Measurements from ENCODE around the gene ZNF124. TPM values are rescaled to one million over a fixed set of nuclear protein-coding genes. Genes with fewer than 3 reads are reported as not detected.

The ZNF124 gene
- polyA plus RNA-seq, 1 experiment, result 4.9 TPM

DNA sequence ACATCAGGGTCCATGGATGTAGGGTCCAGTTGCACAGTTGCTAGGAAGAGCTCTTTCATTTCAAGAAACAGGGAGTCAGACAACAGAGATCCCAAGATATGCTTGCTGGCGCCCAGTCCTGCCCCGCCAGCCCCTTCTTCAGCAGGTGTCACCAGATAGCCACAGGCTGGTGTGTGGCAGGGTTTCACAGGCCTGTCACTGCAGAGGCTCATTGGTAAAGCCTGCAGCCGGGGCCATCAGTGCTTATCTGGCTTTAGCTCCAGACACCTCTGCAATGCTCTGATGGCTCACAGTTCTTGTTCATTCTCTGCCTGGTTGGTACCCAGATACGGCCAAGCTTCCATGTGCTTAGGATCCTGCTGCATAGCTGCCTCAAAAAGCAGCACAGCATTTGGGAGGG, 12.4 kb upstream of the ZNF124 start:
- Histone ChIP-seq H3K4me3 (ENCODE audit: low read depth, low read length) (no peak overlapping the region), H3K9me3 (ENCODE audit: control insufficient read depth, insufficient read depth, low read length) (peaks cover 34% of the 10 kb centered on the region), H3K27ac (ENCODE audit: low read depth, low read length) (no peak overlapping the region), H3K27me3 (ENCODE audit: control insufficient read depth, insufficient read depth, low read length) (no peaks in the 10 kb centered on the region)
- CTCF ChIA-PET, result no interaction called here
- POLR2A ChIA-PET, result no interaction called here
- TF ChIP-seq, protein P1, sequence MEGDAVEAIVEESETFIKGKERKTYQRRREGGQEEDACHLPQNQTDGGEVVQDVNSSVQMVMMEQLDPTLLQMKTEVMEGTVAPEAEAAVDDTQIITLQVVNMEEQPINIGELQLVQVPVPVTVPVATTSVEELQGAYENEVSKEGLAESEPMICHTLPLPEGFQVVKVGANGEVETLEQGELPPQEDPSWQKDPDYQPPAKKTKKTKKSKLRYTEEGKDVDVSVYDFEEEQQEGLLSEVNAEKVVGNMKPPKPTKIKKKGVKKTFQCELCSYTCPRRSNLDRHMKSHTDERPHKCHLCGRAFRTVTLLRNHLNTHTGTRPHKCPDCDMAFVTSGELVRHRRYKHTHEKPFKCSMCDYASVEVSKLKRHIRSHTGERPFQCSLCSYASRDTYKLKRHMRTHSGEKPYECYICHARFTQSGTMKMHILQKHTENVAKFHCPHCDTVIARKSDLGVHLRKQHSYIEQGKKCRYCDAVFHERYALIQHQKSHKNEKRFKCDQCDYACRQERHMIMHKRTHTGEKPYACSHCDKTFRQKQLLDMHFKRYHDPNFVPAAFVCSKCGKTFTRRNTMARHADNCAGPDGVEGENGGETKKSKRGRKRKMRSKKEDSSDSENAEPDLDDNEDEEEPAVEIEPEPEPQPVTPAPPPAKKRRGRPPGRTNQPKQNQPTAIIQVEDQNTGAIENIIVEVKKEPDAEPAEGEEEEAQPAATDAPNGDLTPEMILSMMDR (IDR thresholded peaks at IDR 0.05; ENCODE audit: low read depth, low read length), result no peak
- no peak for DNase-seq (ENCODE audit: low read depth, low spot score)

DNA sequence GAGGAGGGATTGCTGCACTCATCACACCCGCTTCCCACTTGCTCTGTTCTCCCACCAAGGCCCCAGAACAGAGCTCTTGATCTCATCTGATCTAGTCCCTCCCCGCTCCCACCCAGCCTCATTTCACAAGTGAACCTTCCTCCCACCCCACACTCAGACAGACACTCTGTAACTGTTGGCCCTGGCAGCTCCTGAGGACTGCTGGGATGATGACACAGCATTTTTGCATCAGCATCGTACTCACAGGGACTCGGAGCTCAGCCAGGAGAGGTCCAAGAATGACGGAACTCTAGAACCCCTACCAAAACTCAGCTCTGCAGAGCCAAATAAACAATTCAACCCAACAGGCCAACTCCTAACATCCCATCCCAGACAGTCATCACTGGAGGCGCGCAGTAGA, 11.2 kb upstream of the ZNF124 start:
- TF ChIP-seq, protein P1 (IDR thresholded peaks at IDR 0.05; ENCODE audit: low read depth, low read length), result no peak
- CTCF ChIA-PET, result no interaction called here
- POLR2A ChIA-PET, result interaction anchor here (0.6 kb wide), 1 partner anchor 104 kb away, joined by 4 read pairs; the partner anchor contains the start of gene ZNF670
- no peak overlapping the region for H3K27ac ChIP-seq (ENCODE audit: low read depth, low read length)
- no peak for DNase-seq (ENCODE audit: low read depth, low spot score)
- H3K27me3 ChIP-seq (ENCODE audit: control insufficient read depth, insufficient read depth, low read length), result no peaks in the 10 kb centered on the region
- H3K4me3 ChIP-seq (ENCODE audit: low read depth, low read length), result no peak overlapping the region
- H3K9me3 ChIP-seq (ENCODE audit: control insufficient read depth, insufficient read depth, low read length), result peaks cover 31% of the 10 kb centered on the region

DNA sequence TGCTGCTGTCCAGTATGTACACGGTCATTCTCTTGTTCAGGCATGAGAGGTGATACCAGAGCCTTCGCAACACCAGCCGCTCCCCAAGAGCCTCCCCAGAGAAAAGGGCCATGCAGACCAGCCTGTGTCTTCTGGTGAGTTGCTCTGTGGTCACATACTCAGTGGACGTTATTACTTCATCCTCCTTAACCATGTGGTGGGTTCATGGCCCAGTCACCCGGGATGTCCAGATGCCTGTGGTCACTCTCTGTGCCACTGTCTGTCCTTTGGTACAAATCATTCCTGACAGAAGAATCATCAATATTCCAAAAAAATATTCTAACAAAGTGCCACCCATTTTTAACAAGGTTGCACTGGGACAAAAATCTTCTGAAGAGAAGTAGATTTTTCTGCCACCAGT, 8.8 kb upstream of the ZNF124 start:
- DNase-seq (ENCODE audit: low read depth, low spot score), result no peak
- peaks cover 31% of the 10 kb centered on the region for H3K9me3 ChIP-seq (ENCODE audit: control insufficient read depth, insufficient read depth, low read length)
- TF ChIP-seq, protein P1 (IDR thresholded peaks at IDR 0.05; ENCODE audit: low read depth, low read length), result no peak
- H3K27ac ChIP-seq (ENCODE audit: low read depth, low read length), result no peak overlapping the region
- H3K27me3 ChIP-seq (ENCODE audit: control insufficient read depth, insufficient read depth, low read length), result no peaks in the 10 kb centered on the region
- CTCF ChIA-PET, result no interaction called here
- POLR2A ChIA-PET, result no interaction called here
- H3K4me3 ChIP-seq (ENCODE audit: low read depth, low read length), result no peak overlapping the region

DNA sequence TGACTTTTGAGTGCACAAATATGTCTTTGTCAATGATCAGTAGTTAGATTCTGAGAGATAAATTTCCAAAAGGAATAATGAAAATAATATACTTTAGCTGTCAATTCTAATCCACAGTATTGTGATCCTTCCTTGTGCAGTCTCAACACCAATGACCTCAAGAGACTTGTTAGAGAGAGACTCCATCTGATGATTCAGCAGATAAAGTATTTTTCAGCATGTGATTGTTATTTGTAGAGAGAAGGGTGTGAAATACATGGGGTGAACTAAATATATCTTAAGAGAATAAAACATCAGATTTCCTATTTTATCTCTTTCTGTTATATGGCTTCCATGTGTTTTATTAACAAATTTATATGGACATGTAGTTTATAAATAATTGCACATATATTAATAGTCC, 5.9 kb upstream of the ZNF124 start:
- no peak overlapping the region for H3K4me3 ChIP-seq (ENCODE audit: low read depth, low read length)
- no peak for DNase-seq (ENCODE audit: low read depth, low spot score)
- TF ChIP-seq, protein P1 (IDR thresholded peaks at IDR 0.05; ENCODE audit: low read depth, low read length), result no peak
- no peak overlapping the region for H3K27ac ChIP-seq (ENCODE audit: low read depth, low read length)
- ChIA-PET CTCF (no interaction called here), POLR2A (no interaction called here)
- peaks cover 6% of the 10 kb centered on the region for H3K9me3 ChIP-seq (ENCODE audit: control insufficient read depth, insufficient read depth, low read length)
- no peaks in the 10 kb centered on the region for H3K27me3 ChIP-seq (ENCODE audit: control insufficient read depth, insufficient read depth, low read length)

DNA sequence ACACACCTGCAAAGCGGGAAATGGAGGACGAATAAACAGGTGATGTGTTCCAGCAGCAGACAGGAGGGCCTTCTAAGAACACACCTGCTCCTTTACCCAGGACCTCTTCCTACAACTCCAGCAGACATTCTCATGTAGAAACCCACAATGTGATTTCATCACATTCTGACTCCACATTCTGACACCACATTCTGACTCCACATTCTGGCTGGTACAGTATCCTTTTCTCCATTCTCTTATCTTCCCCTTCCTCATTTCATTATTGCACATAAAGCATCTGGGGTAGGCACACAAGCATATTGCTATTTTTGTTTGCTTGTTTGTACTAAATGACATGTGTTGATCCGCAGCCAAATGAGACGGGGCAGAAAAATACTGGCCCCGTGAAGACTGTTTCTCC, 3.6 kb upstream of the ZNF124 start:
- no peak overlapping the region for H3K27ac ChIP-seq (ENCODE audit: low read depth, low read length)
- H3K4me3 ChIP-seq (ENCODE audit: low read depth, low read length), result no peak overlapping the region
- DNase-seq (ENCODE audit: low read depth, low spot score), result no peak
- POLR2A ChIA-PET, result no interaction called here
- peaks cover 5% of the 10 kb centered on the region; the same call in 1 of the 2 replicates for H3K9me3 ChIP-seq (ENCODE audit: control insufficient read depth, insufficient read depth, low read length)
- CTCF ChIA-PET, result no interaction called here
- TF ChIP-seq, protein P1 (IDR thresholded peaks at IDR 0.05; ENCODE audit: low read depth, low read length), result no peak
- H3K27me3 ChIP-seq (ENCODE audit: control insufficient read depth, insufficient read depth, low read length), result no peaks in the 10 kb centered on the region
